Body of pancreas (tissue), 4 donors: ENCODE data around the gene HLX. TPM values are rescaled to one million over a fixed set of nuclear protein-coding genes. Genes with fewer than 3 reads are reported as not detected.

Experiments
- ATAC-seq: fragments of 150-250 bp; one replicate; pipeline ENCODE4 v1.9.1; 2016
- DNase-seq, 4 donors: peaks; one replicate each; pipeline ENCODE4 v3.0.0-alpha.2; 2019
- H3K27ac ChIP-seq, 4 donors: fragments of 200-600 bp; sonication (generic); 1 replicate in 3 of 4; 2 replicates in 1 of 4; pipeline versions ENCODE4 v1.5.1 to v1.6.1; 2016 to 2019; ENCODE audit warnings: mild to moderate bottlenecking in 1 of 4, mixed read lengths in 1 of 4, moderate library complexity in 1 of 4
- H3K27me3 ChIP-seq, 2 donors: fragments of 200-600 bp; sonication (generic); one replicate each; pipeline ENCODE4 v1.6.0; 2016; ENCODE audit warnings: mild to moderate bottlenecking in 1 of 2
- H3K36me3 ChIP-seq, 2 donors: fragments of 200-600 bp; sonication (generic); replicated peaks in 1 of 2; 2 replicates each; pipeline ENCODE4 v1.5.1; 2016; ENCODE audit warnings: low read depth in 2 of 2; ENCODE audit not compliant: insufficient read depth in 1 of 2
- H3K4me1 ChIP-seq: fragments of 200-600 bp; sonication (generic); one replicate; pipeline ENCODE4 v1.6.0; 2016
- H3K4me3 ChIP-seq, 2 donors: fragments of 200-600 bp; sonication (generic); 1 replicate in 1 of 2; 2 replicates in 1 of 2; pipeline ENCODE4 v1.5.1; 2016 to 2019
- H3K9me3 ChIP-seq, 3 donors: fragments of 200-600 bp; sonication (generic); 1 replicate in 2 of 3; 2 replicates in 1 of 3; pipeline ENCODE4 v1.5.1; 2016
- POLR2A ChIP-seq, 3 donors: fragments of 450-650 bp; IDR thresholded peaks; one replicate each; pipeline ENCODE4 v1.6.1; 2016; ENCODE audit warnings: antibody characterized with exemption in 3 of 3, mild to moderate bottlenecking in 2 of 3
- WGBS, 2 donors: methylation state at CpG; one replicate each; pipeline ENCODE4 v1.1.5; 2017; 5-methylcytosine and 5-hydroxymethylcytosine counted together
- intact Hi-C: fragments of 100-400 bp; cut with DNase I; formaldehyde crosslinking; loops from one replicate; pipeline ENCODE4 v1.15.1; 2023
- total RNA-seq, 2 donors: library from RNA; depleted of rRNA; stranded (reverse); fragments of >200 nt; gene quantifications; one replicate each; pipeline ENCODE4 v1.1.0, GENCODE V29; 2016
- TF ChIP-seq, protein P1 (sequence below), 7 experiments: fragments of 450-650 bp in 4 of 7; fragments of 200-600 bp in 3 of 7; sonication (generic) in 3 of 7; IDR thresholded peaks; one replicate each; pipeline ENCODE4 v1.5.1; 2016 to 2019; ENCODE audit warnings: antibody characterized with exemption in 7 of 7

Gene HLX
- total RNA-seq, 2 donors from 2014 or later, result 1.6 to 1.8 TPM

DNA sequence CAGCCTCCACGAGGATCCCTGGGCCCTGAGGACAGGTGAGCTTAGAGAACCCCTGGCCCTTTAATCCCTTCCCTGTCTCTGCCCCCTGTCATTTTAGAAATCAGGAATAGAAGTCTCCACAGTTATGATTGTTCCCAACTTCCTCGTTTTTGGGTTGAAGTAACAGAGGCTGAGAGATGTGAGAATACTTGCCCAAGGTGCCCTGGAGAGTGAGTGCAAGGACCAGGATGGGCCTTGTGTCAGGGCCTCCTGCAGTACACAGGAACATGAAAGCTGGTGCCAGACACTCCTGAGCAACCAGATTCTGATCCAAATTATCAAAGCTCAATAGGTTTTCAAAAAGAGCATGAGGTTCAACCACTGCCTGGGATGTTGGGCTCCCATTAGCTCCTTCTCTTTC is 10.1 kb downstream of the HLX start:
- WGBS, 2 donors, result 26 to 32% methylated on average over 2 of the region's 2 CpGs
- DNase-seq (no peak), ATAC-seq (no peak)
- Histone ChIP-seq H3K36me3 (no peaks in the 10 kb centered on the region), H3K27ac (no peak overlapping the region), H3K4me3 (no peak overlapping the region), H3K9me3 (no peaks in the 10 kb centered on the region), H3K4me1 (peaks cover 38% of the 10 kb centered on the region), H3K27me3 (peaks cover 0 to 31% of the 10 kb centered on the region in 2 donors)
- TF ChIP-seq POLR2A (IDR thresholded peaks at IDR 0.05), result no peak
- TF ChIP-seq, protein P1, sequence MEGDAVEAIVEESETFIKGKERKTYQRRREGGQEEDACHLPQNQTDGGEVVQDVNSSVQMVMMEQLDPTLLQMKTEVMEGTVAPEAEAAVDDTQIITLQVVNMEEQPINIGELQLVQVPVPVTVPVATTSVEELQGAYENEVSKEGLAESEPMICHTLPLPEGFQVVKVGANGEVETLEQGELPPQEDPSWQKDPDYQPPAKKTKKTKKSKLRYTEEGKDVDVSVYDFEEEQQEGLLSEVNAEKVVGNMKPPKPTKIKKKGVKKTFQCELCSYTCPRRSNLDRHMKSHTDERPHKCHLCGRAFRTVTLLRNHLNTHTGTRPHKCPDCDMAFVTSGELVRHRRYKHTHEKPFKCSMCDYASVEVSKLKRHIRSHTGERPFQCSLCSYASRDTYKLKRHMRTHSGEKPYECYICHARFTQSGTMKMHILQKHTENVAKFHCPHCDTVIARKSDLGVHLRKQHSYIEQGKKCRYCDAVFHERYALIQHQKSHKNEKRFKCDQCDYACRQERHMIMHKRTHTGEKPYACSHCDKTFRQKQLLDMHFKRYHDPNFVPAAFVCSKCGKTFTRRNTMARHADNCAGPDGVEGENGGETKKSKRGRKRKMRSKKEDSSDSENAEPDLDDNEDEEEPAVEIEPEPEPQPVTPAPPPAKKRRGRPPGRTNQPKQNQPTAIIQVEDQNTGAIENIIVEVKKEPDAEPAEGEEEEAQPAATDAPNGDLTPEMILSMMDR (IDR thresholded peaks at IDR 0.05), result no peak
- intact Hi-C loops, result loop anchor here (10.0 kb wide), 1 partner anchor 315 kb away; no protein-coding TSS in a partner anchor

DNA sequence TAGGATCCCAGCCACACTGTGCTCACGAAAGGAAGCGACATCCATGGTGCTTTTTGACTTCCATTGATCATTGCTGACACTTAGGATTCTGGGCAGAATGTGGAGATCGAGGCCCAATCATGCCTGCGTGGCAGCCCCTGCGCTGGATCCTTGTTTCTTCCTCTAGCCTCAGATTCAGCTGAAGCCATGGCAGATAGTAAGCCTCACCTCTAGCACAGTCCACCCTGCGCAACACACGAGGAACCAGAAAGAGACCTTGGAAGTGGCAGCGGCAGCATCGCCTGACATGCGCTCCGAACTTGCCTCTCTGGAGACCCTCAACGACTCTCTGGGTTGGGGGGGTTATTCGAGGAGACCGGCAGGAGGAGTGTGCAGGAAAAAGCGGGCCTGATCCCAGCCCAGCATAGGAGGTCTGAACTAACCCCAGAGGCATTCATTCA is 10.6 kb downstream of the HLX start:
- Histone ChIP-seq H3K27ac (no peak overlapping the region), H3K27me3 (peaks cover 0 to 31% of the 10 kb centered on the region in 2 donors), H3K4me1 (peaks cover 39% of the 10 kb centered on the region), H3K36me3 (no peaks in the 10 kb centered on the region), H3K4me3 (no peak overlapping the region), H3K9me3 (no peaks in the 10 kb centered on the region)
- ATAC-seq (no peak), DNase-seq (no peak)
- intact Hi-C loops, result loop anchor here (10.0 kb wide), 1 partner anchor 315 kb away; no protein-coding TSS in a partner anchor
- TF ChIP-seq POLR2A (IDR thresholded peaks at IDR 0.05), result no peak
- TF ChIP-seq, protein P1 (IDR thresholded peaks at IDR 0.05), result no peak
- WGBS, 2 donors, result 50 to 52% methylated on average over 10 to 15 of the region's 15 CpGs

DNA sequence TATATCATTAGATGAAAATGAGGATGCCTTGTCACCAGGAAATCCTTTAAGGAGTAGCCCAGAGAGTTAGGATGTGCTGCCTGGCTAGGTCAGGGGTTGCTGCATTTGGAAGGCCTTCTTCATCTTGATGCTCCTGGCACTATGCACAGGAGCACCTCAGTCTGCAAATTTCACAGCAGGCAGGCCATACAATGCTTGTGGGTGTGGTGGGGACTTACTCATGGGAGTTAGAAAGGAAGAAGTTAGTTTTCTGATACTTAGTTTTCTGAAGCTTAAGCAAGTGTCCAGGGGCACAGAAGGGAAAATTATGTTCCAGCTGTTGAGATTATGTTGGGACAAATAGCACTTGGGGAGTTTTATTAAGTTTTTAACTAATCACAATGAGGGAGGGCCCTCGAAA is 11.4 kb downstream of the HLX start:
- Histone ChIP-seq H3K27ac (no peak overlapping the region), H3K4me1 (peaks cover 39% of the 10 kb centered on the region), H3K27me3 (peaks cover 0 to 35% of the 10 kb centered on the region in 2 donors), H3K9me3 (no peaks in the 10 kb centered on the region), H3K36me3 (no peaks in the 10 kb centered on the region), H3K4me3 (no peak overlapping the region)
- WGBS, 2 donors, result 35 to 45% methylated on average over 1 of the region's 1 CpG
- TF ChIP-seq POLR2A (IDR thresholded peaks at IDR 0.05), result no peak
- TF ChIP-seq, protein P1 (IDR thresholded peaks at IDR 0.05), result no peak
- intact Hi-C loops, result no loop called here
- ATAC-seq (no peak), DNase-seq (no peak)

DNA sequence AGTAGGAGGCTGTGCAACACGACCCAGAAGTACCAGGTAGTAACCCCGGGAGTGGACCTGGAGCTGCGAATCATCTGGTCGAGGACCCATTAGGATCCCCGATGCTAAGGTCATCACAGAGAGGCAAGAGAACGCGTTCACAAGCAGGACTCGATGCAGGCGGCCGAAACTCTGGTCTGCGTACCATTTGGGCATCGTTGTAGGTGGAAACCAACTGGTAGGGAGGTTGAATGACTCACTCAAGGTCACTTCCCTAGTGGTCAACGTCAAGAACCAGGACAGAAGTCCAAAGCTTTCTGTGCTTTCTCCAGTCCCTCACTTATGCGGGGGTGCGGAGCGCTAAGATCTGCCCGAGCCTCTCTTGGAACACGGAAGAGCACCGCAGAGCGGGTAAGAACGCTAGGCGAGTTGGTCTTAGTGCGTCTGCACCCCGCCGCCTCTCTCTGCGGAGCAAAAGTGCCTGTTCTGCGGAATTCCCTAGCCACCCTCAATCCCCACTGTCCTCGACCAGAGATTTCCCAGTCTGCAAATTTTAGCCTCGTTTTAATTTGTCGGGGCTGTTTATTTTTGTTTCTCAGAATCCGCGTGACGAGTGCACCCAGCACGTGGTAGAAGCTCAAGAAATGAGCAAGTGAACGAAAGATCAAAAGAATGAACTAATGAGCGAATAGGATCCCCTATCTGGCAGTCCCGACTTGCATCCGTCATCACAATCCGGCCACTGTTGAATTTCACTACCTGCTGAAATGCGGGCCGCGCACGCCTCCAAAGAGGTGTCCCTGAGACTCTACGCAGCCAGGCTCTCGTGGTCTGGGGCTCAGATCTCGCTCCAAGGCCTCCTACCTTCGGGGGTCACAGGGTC is 12.2 kb downstream of the HLX start:
- Histone ChIP-seq H3K27me3 (peaks cover 0 to 42% of the 10 kb centered on the region in 2 donors), H3K4me3 (no peak overlapping the region), H3K27ac (no peak overlapping the region), H3K36me3 (no peaks in the 10 kb centered on the region), H3K4me1 (peaks cover 39% of the 10 kb centered on the region), H3K9me3 (no peaks in the 10 kb centered on the region)
- no peak for ATAC-seq
- DNase-seq, result no peak
- TF ChIP-seq POLR2A (IDR thresholded peaks at IDR 0.05), result no peak
- TF ChIP-seq, protein P1 (IDR thresholded peaks at IDR 0.05), result no peak
- 13 to 21% methylated on average over 43 to 47 of the region's 47 CpGs for WGBS, 2 donors
- intact Hi-C loops, result no loop called here

DNA sequence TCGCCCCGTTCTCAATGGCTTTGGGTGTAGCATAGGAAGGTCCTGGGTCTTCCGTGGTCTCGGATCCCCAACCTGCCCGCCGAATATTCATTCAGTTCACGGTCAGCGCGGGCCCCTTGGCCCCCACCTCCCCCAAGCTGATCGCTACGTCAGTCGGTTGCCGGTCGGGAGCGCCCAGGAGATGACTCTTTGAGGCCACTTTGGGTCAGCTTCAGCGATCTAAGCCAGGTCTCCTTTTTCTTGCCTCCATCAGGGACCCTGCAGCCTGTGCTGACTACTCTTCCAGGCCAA is 12.8 kb downstream of the HLX start:
- DNase-seq, result no peak
- TF ChIP-seq, protein P1 (IDR thresholded peaks at IDR 0.05), result no peak
- TF ChIP-seq POLR2A (IDR thresholded peaks at IDR 0.05), result no peak
- no peak for ATAC-seq
- no peaks in the 10 kb centered on the region for H3K9me3 ChIP-seq
- H3K36me3 ChIP-seq, result no peaks in the 10 kb centered on the region
- intact Hi-C loops, result no loop called here
- peaks cover 39% of the 10 kb centered on the region for H3K4me1 ChIP-seq
- H3K27me3 ChIP-seq, result peaks cover 0 to 42% of the 10 kb centered on the region in 2 donors
- WGBS, 2 donors, result 13 to 15% methylated on average over 15 to 16 of the region's 16 CpGs
- no peak overlapping the region for H3K4me3 ChIP-seq
- H3K27ac ChIP-seq, result no peak overlapping the region
